IPS-15b (cell line): ENCODE measurements around the gene ADGRE1.

ENCODE experiments used
- H3K27me3 ChIP-seq: one replicate; pipeline ENCODE4 v1.6.1; 2013; ENCODE audit warnings: low read length; ENCODE audit not compliant: control insufficient read depth, insufficient read depth
- H3K36me3 ChIP-seq: one replicate; pipeline ENCODE4 v1.6.1; 2013; ENCODE audit warnings: low read length; ENCODE audit not compliant: control insufficient read depth, insufficient read depth
- H3K4me1 ChIP-seq: one replicate; pipeline ENCODE4 v1.6.1; 2013; ENCODE audit warnings: mild to moderate bottlenecking, low read length; ENCODE audit not compliant: control insufficient read depth, insufficient read depth
- H3K4me3 ChIP-seq: one replicate; pipeline ENCODE4 v1.5.1; 2013; ENCODE audit warnings: low read depth, low read length
- H3K9ac ChIP-seq: one replicate; pipeline ENCODE4 v1.6.1; 2013; ENCODE audit warnings: low read depth, mild to moderate bottlenecking, low read length
- H3K9me3 ChIP-seq: one replicate; pipeline ENCODE4 v1.6.1; 2013; ENCODE audit warnings: mild to moderate bottlenecking, low read length; ENCODE audit not compliant: control insufficient read depth, insufficient read depth

ADGRE1 gene

GRCh38 chr19:6888967-6889366 lies 1.6 kb downstream of the ADGRE1 start:
- Histone ChIP-seq H3K9ac (no peak overlapping the region), H3K4me3 (no peak overlapping the region), H3K36me3 (no peaks in the 10 kb centered on the region), H3K27me3 (no peaks in the 10 kb centered on the region), H3K9me3 (no peaks in the 10 kb centered on the region), H3K4me1 (no peaks in the 10 kb centered on the region)

GRCh38 chr19:6890401-6890913 lies 3.1 kb downstream of the ADGRE1 start:
- Histone ChIP-seq H3K27me3 (no peaks in the 10 kb centered on the region), H3K4me1 (no peaks in the 10 kb centered on the region), H3K36me3 (no peaks in the 10 kb centered on the region), H3K4me3 (no peak overlapping the region), H3K9ac (no peak overlapping the region), H3K9me3 (no peaks in the 10 kb centered on the region)

DNA sequence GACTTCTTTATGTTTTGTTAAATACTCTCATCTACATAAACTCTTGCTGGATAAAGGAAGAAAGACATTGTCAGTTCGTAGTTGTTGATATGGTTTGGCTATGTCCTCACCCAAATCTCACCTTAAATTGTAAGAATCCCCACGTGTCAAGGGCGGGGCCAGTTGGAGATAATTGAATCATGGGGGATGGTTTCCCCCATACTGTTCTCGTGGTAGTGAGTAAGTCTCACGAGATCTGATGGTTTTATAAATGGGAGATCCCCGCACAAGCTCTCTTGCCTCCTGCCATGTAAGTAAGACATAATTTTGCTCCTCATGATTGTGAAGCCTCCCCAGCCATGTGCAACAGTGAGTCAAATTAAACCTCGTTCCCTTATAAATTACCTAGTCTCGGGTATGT lies 3.6 kb downstream of the ADGRE1 start:
- Histone ChIP-seq H3K4me3 (no peak overlapping the region), H3K27me3 (no peaks in the 10 kb centered on the region), H3K9ac (no peak overlapping the region), H3K36me3 (no peaks in the 10 kb centered on the region), H3K9me3 (no peaks in the 10 kb centered on the region), H3K4me1 (no peaks in the 10 kb centered on the region)

GRCh38 chr19:6891761-6892385 lies 4.5 kb downstream of the ADGRE1 start:
- Histone ChIP-seq H3K9me3 (no peaks in the 10 kb centered on the region), H3K4me1 (no peaks in the 10 kb centered on the region), H3K4me3 (no peak overlapping the region), H3K36me3 (no peaks in the 10 kb centered on the region), H3K9ac (no peak overlapping the region), H3K27me3 (no peaks in the 10 kb centered on the region)

DNA sequence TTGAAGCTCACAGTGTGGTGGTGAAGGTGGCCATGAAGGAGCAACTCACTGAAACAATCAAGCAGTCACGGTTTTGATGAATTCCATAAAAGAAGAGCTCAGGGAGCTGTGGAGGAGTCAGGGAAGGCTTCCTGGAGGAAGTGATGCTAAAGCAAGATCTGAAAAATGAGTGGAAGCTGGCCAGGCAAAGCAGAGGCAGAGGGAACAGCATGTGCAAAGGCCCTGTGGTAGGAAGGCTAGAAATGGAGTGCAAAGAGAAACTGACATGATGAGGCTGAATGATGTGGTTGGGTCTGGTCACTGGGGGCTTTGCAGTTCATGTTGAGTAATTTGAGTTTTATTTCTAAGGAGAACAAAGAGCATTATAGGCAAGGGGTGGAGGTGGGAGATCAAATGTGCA lies 6.9 kb downstream of the ADGRE1 start:
- Histone ChIP-seq H3K27me3 (no peaks in the 10 kb centered on the region), H3K36me3 (no peaks in the 10 kb centered on the region), H3K4me1 (no peaks in the 10 kb centered on the region), H3K9ac (no peak overlapping the region), H3K9me3 (no peaks in the 10 kb centered on the region), H3K4me3 (no peak overlapping the region)

DNA sequence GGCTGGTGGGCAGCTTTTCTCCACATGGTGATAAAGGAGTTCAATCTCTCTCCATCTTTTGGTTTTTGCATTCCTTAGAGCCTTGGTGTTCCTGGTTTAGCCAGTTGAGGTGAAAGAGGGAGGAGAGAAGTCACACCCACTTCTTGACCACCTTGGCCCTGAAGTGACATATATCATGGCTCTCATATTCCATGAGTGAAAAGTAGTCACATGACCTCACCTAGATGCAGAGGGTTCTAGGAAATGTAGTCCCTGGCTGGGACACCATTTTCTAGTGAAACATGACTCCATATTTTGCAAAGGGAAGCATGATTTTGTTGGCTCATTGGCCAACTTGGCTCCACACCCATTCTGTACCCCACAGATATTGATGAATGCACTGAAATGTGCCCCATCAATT lies 16.1 kb downstream of the ADGRE1 start:
- Histone ChIP-seq H3K4me1 (no peaks in the 10 kb centered on the region), H3K9ac (no peak overlapping the region), H3K27me3 (no peaks in the 10 kb centered on the region), H3K9me3 (peaks cover 16% of the 10 kb centered on the region), H3K4me3 (no peak overlapping the region), H3K36me3 (no peaks in the 10 kb centered on the region)

GRCh38 chr19:6906559-6907060 lies 19.2 kb downstream of the ADGRE1 start:
- no peak overlapping the region for H3K9ac ChIP-seq
- H3K36me3 ChIP-seq, result no peaks in the 10 kb centered on the region
- no peak overlapping the region for H3K4me3 ChIP-seq
- H3K9me3 ChIP-seq, result peaks cover 15% of the 10 kb centered on the region
- no peaks in the 10 kb centered on the region for H3K27me3 ChIP-seq
- H3K4me1 ChIP-seq, result no peaks in the 10 kb centered on the region

- no peak overlapping the region for H3K9ac ChIP-seq
- H3K4me1 ChIP-seq, result no peaks in the 10 kb centered on the region
- H3K9me3 ChIP-seq, result peaks cover 23% of the 10 kb centered on the region
- H3K36me3 ChIP-seq, result no peaks in the 10 kb centered on the region
- H3K27me3 ChIP-seq, result no peaks in the 10 kb centered on the region
- H3K4me3 ChIP-seq, result no peak overlapping the region
Measured at GRCh38 chr19:6911523-6911922, 24.1 kb downstream of the ADGRE1 start.

DNA sequence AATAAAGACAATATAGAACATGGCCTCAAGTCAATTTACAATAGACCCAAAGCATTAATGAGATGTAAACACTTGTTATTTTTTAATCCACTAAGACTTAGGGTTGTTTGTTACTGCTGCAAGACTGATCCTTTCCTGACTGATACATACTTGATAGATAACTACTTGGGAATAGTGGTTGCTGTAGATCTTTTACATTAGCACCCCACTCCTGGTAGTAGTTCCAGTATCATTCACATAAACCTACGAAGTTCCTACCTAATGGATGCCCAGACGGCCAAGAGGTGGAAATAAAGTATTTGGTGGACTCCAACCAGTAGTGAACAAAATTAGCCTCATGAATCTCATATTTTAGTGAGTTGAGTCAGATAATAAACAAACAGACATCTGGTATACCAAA lies 26.9 kb downstream of the ADGRE1 start:
- H3K36me3 ChIP-seq, result no peaks in the 10 kb centered on the region
- H3K9ac ChIP-seq, result no peak overlapping the region
- H3K9me3 ChIP-seq, result peaks cover 15% of the 10 kb centered on the region
- no peaks in the 10 kb centered on the region for H3K27me3 ChIP-seq
- no peak overlapping the region for H3K4me3 ChIP-seq
- no peaks in the 10 kb centered on the region for H3K4me1 ChIP-seq

GRCh38 chr19:6916952-6917351 lies 29.6 kb downstream of the ADGRE1 start:
- Histone ChIP-seq H3K9ac (no peak overlapping the region), H3K9me3 (peaks cover 17% of the 10 kb centered on the region), H3K4me1 (no peaks in the 10 kb centered on the region), H3K27me3 (no peaks in the 10 kb centered on the region), H3K4me3 (no peak overlapping the region), H3K36me3 (no peaks in the 10 kb centered on the region)

- Histone ChIP-seq H3K4me3 (no peak overlapping the region), H3K36me3 (no peaks in the 10 kb centered on the region), H3K9me3 (peaks cover 8% of the 10 kb centered on the region), H3K27me3 (no peaks in the 10 kb centered on the region), H3K4me1 (no peaks in the 10 kb centered on the region), H3K9ac (no peak overlapping the region)
Measured at GRCh38 chr19:6925386-6925785, 38.0 kb downstream of the ADGRE1 start.
